ENCODE measurements around the gene SLC12A2.

SLC12A2 gene

GRCh38 chr5:128195316-128195715 lies 111.8 kb downstream of the SLC12A2 start:
- ChIA-PET CTCF (no interaction called here), POLR2A (no interaction called here)
- TF ChIP-seq L3MBTL2 (conservative IDR thresholded peaks at IDR 0.05) = no peak
- no peak for TF ChIP-seq FOXM1 (IDR thresholded peaks at IDR 0.05; ENCODE audit: borderline replicate concordance)
- no peak for TF ChIP-seq HDGF (IDR thresholded peaks at IDR 0.05; ENCODE audit: borderline replicate concordance)
- TF ChIP-seq FOXK2 (IDR thresholded peaks at IDR 0.05) = no peak
- no peak for TF ChIP-seq LEF1 (IDR thresholded peaks at IDR 0.05; ENCODE audit: borderline replicate concordance)
- TF ChIP-seq NFRKB (IDR thresholded peaks at IDR 0.05) = no peak
- no peak for TF ChIP-seq SP1 (IDR thresholded peaks at IDR 0.05)
- no peak for TF ChIP-seq ELF4 (IDR thresholded peaks at IDR 0.05)
- no peak for TF ChIP-seq FOXA1 (IDR thresholded peaks at IDR 0.05)
- no peak for DNase-seq (ENCODE audit: extremely low spot score)

- no peak for DNase-seq (ENCODE audit: extremely low spot score)
- POLR2A ChIA-PET = no interaction called here
- TF ChIP-seq ZNF384 (IDR thresholded peaks at IDR 0.05) = no peak
- TF ChIP-seq FOXM1 (IDR thresholded peaks at IDR 0.05; ENCODE audit: borderline replicate concordance) = no peak
- TF ChIP-seq L3MBTL2 (conservative IDR thresholded peaks at IDR 0.05) = no peak
- CTCF ChIA-PET = no interaction called here
Observed at GRCh38 chr5:128196080-128196479, 112.5 kb downstream of the SLC12A2 start.

DNA sequence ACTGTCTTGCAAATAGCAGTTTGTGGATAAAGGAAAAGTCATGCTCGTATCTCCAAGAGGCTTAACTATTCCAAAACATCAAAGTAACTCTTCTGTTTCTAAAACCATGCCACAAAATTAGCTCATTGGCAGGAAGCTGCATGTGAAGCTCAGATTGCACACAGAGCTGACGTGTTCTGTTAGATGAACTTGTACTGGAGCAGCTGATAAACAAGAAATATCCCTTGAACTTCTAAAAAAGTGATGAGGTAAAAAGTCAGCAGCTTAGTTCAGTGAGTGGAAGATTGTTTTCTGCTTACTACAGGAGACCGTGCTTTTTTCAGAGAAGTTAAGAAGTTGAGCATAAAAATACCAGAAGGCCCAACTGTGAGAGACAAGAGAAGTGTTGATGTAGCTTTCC lies 113.2 kb downstream of the SLC12A2 start:
- CTCF ChIA-PET = interaction anchor here (0.6 kb wide), 1 partner anchor 13 kb away, joined by 3 read pairs; no protein-coding TSS in a partner anchor
- POLR2A ChIA-PET = interaction anchor here (1.2 kb wide), 1 partner anchor 342 kb away, joined by 3 read pairs; the partner anchor contains the start of gene FBN2
- no peak for DNase-seq (ENCODE audit: extremely low spot score)
- TF ChIP-seq, protein P1, sequence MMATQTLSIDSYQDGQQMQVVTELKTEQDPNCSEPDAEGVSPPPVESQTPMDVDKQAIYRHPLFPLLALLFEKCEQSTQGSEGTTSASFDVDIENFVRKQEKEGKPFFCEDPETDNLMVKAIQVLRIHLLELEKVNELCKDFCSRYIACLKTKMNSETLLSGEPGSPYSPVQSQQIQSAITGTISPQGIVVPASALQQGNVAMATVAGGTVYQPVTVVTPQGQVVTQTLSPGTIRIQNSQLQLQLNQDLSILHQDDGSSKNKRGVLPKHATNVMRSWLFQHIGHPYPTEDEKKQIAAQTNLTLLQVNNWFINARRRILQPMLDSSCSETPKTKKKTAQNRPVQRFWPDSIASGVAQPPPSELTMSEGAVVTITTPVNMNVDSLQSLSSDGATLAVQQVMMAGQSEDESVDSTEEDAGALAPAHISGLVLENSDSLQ (IDR thresholded peaks at IDR 0.05) = no peak
- TF ChIP-seq LEF1 (IDR thresholded peaks at IDR 0.05; ENCODE audit: borderline replicate concordance) = no peak
- TF ChIP-seq L3MBTL2 (conservative IDR thresholded peaks at IDR 0.05) = no peak
- TF ChIP-seq FOXA1 (IDR thresholded peaks at IDR 0.05) = no peak
- TF ChIP-seq NFRKB (IDR thresholded peaks at IDR 0.05) = no peak
- no peak for TF ChIP-seq ARNT (IDR thresholded peaks at IDR 0.05)
- no peak for TF ChIP-seq CTBP1 (IDR thresholded peaks at IDR 0.05; ENCODE audit: borderline replicate concordance)
- no peak for TF ChIP-seq TARDBP (IDR thresholded peaks at IDR 0.05)
- no peak for TF ChIP-seq SP1 (IDR thresholded peaks at IDR 0.05)
- no peak for TF ChIP-seq SUZ12 (IDR thresholded peaks at IDR 0.05)
- no peak for TF ChIP-seq ELF4 (IDR thresholded peaks at IDR 0.05)
- no peak for TF ChIP-seq ZNF384 (IDR thresholded peaks at IDR 0.05)
- TF ChIP-seq BHLHE40 (IDR thresholded peaks at IDR 0.05; ENCODE audit: borderline replicate concordance) = no peak
- TF ChIP-seq HDGF (IDR thresholded peaks at IDR 0.05; ENCODE audit: borderline replicate concordance) = no peak
- no peak for TF ChIP-seq FOXK2 (IDR thresholded peaks at IDR 0.05)
- TF ChIP-seq FOXM1 (IDR thresholded peaks at IDR 0.05; ENCODE audit: borderline replicate concordance) = no peak

DNA sequence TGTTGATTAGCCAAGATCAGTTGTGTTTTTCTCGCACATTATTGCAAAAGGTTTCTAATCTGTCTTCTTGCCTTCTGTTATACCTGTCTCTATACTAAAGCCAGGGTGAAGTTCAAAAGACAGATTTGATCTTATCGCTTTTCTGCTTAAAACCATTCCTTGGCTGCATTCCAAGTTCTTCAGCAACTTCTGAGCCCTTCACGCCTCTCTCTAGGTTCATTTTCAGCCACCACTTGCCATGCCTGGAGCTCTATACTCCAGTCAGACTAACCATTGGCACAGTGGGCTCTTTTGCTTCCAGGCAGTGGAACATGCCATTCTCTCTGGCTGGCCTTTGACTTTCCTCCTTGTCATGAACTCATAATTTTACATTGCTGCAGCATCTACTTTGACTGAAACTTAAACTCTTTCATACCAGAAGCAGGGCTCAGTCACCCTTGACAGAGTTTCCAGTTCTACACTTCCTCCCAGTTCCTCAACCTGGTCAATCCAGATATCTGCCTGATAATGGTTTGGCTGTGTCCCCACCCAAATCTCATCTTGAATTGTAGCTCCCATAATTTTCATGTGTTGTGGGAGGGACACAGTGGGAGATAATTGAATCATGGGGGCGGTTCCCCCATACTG lies 114.4 kb downstream of the SLC12A2 start:
- TF ChIP-seq SP1 (IDR thresholded peaks at IDR 0.05) (no peak), LEF1 (IDR thresholded peaks at IDR 0.05; ENCODE audit: borderline replicate concordance) (no peak), FOXM1 (IDR thresholded peaks at IDR 0.05; ENCODE audit: borderline replicate concordance) (no peak), L3MBTL2 (conservative IDR thresholded peaks at IDR 0.05) (no peak), BHLHE40 (IDR thresholded peaks at IDR 0.05; ENCODE audit: borderline replicate concordance) (no peak), ZNF384 (IDR thresholded peaks at IDR 0.05) (no peak), NFRKB (IDR thresholded peaks at IDR 0.05) (no peak), SUZ12 (IDR thresholded peaks at IDR 0.05) (no peak), CTBP1 (IDR thresholded peaks at IDR 0.05; ENCODE audit: borderline replicate concordance) (no peak), ELF4 (IDR thresholded peaks at IDR 0.05) (no peak), HDGF (IDR thresholded peaks at IDR 0.05; ENCODE audit: borderline replicate concordance) (no peak), FOXK2 (IDR thresholded peaks at IDR 0.05) (no peak), FOXA1 (IDR thresholded peaks at IDR 0.05) (no peak)
- TF ChIP-seq, protein P1 (IDR thresholded peaks at IDR 0.05) = no peak
- POLR2A ChIA-PET = interaction anchor here (1.2 kb wide), 1 partner anchor 341 kb away, joined by 3 read pairs; the partner anchor contains the start of gene FBN2
- CTCF ChIA-PET = no interaction called here
- no peak for DNase-seq (ENCODE audit: extremely low spot score)

- DNase-seq (ENCODE audit: extremely low spot score) = no peak
- ChIA-PET CTCF (no interaction called here), POLR2A (no interaction called here)
Observed at GRCh38 chr5:128199104-128199503, 115.5 kb downstream of the SLC12A2 start.

GRCh38 chr5:128199611-128200010 lies 116.0 kb downstream of the SLC12A2 start:
- POLR2A ChIA-PET = no interaction called here
- no peak for TF ChIP-seq TARDBP (IDR thresholded peaks at IDR 0.05)
- TF ChIP-seq FOXA1 (IDR thresholded peaks at IDR 0.05) = no peak
- TF ChIP-seq ZNF384 (IDR thresholded peaks at IDR 0.05) = no peak
- TF ChIP-seq SUZ12 (IDR thresholded peaks at IDR 0.05) = no peak
- no peak for TF ChIP-seq ELF4 (IDR thresholded peaks at IDR 0.05)
- TF ChIP-seq CTBP1 (IDR thresholded peaks at IDR 0.05; ENCODE audit: borderline replicate concordance) = no peak
- TF ChIP-seq L3MBTL2 (conservative IDR thresholded peaks at IDR 0.05) = no peak
- no peak for TF ChIP-seq FOXM1 (IDR thresholded peaks at IDR 0.05; ENCODE audit: borderline replicate concordance)
- TF ChIP-seq HDGF (IDR thresholded peaks at IDR 0.05; ENCODE audit: borderline replicate concordance) = no peak
- TF ChIP-seq LEF1 (IDR thresholded peaks at IDR 0.05; ENCODE audit: borderline replicate concordance) = no peak
- no peak for TF ChIP-seq BHLHE40 (IDR thresholded peaks at IDR 0.05; ENCODE audit: borderline replicate concordance)
- no peak for TF ChIP-seq FOXK2 (IDR thresholded peaks at IDR 0.05)
- DNase-seq (ENCODE audit: extremely low spot score) = no peak
- CTCF ChIA-PET = interaction anchor here (0.6 kb wide), 1 partner anchor 696 kb away, joined by 4 read pairs; no protein-coding TSS in a partner anchor

More at GRCh38 chr5:128199104-128199503, 115.5 kb downstream of the SLC12A2 start:
- no peak for TF ChIP-seq L3MBTL2 (conservative IDR thresholded peaks at IDR 0.05)
- TF ChIP-seq FOXM1 (IDR thresholded peaks at IDR 0.05; ENCODE audit: borderline replicate concordance) = no peak
- no peak for TF ChIP-seq NFRKB (IDR thresholded peaks at IDR 0.05)
